LNCaP clone FGC (cell line): ENCODE data around the gene PTGER1.
A peak's percentile ranks its signal among the peaks of the same experiment; 100 is the strongest.
"Not testable (repeated sequence)": the region's sequence is repeated elsewhere in the genome, so short reads cannot be mapped to it uniquely, and the experiment has no call there.

ENCODE experiments used
- DNase-seq: peaks from one replicate; pipeline ENCODE4 v3.0.0-alpha.2; 2011; ENCODE audit warnings: low read depth
- H3K4me3 ChIP-seq: 2 replicates; pipeline ENCODE4 v1.5.1; 2011; ENCODE audit warnings: mild to moderate bottlenecking, low read depth, low read length, control low read depth
- TF ChIP-seq, protein P1 (sequence below): IDR thresholded peaks from 2 replicates; pipeline ENCODE4 v1.5.1; 2012; ENCODE audit warnings: mild to moderate bottlenecking; ENCODE audit not compliant: control insufficient read depth, insufficient read depth; ENCODE audit errors: extremely low read depth

The PTGER1 gene

DNA sequence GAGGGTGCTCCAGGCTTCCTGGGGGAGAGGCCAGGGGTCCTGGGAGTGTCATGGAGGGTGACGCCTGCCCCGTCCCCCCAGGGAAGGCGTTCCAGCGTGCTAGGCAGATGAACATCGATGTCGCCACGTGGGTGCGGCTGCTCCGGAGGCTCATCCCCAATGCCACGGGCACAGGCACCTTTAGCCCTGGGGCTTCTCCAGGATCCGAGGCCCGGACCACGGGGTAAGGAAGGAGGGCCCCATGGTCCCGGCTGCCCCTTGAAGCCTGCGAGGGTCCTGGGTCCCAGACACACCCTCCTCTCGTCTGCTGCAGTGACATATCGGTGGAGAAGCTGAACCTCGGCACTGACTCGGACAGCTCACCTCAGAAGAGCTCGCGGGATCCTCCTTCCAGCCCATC is 11.4 kb downstream of the PTGER1 start:
- DNase-seq = no peak
- H3K4me3 ChIP-seq = no peak overlapping the region
- TF ChIP-seq, protein P1, sequence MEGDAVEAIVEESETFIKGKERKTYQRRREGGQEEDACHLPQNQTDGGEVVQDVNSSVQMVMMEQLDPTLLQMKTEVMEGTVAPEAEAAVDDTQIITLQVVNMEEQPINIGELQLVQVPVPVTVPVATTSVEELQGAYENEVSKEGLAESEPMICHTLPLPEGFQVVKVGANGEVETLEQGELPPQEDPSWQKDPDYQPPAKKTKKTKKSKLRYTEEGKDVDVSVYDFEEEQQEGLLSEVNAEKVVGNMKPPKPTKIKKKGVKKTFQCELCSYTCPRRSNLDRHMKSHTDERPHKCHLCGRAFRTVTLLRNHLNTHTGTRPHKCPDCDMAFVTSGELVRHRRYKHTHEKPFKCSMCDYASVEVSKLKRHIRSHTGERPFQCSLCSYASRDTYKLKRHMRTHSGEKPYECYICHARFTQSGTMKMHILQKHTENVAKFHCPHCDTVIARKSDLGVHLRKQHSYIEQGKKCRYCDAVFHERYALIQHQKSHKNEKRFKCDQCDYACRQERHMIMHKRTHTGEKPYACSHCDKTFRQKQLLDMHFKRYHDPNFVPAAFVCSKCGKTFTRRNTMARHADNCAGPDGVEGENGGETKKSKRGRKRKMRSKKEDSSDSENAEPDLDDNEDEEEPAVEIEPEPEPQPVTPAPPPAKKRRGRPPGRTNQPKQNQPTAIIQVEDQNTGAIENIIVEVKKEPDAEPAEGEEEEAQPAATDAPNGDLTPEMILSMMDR = no peak

DNA sequence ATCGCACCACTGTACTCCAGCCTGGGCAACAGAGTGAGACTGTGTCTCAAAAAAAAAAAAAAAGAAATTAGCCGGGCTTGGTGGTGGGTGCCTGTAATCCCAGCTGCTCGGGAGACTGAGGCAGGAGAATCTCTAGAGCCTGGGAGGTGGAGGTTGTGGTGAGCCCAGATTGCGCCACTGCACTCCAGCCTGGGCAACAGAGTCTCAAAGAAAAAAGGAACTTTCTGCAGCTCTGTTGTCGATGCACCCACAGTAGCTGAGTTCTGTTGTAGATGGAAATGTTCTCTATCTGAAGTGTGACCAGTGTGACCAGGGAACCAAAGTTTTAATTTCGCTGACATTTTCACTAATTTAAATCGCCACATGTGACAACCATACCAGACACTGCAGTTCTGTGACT is 12.8 kb downstream of the PTGER1 start:
- DNase-seq = not testable (repeated sequence)

DNA sequence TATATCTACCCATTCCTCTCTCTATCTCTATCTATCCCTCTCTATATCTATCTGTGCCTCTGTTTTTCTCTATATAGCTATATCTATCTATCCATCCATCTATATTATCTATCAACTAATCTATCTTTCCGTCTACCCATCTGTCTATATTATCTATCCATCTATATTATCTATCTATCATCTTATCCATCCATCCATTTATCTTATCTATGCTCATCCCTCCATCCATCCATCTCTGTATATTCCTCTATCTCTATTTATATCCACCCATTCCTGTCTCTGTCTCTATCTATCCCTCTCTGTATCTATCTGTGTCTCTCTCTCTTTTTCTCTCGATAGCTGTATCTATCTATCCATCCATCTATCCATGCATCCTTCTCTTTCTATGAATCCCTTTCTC is 14.2 kb downstream of the PTGER1 start:
- no peak overlapping the region for H3K4me3 ChIP-seq
- TF ChIP-seq, protein P1 = no peak
- DNase-seq = no peak

More for the DNA sequence above, 12.8 kb downstream of the PTGER1 start:
- H3K4me3 ChIP-seq = not testable (repeated sequence)

DNA sequence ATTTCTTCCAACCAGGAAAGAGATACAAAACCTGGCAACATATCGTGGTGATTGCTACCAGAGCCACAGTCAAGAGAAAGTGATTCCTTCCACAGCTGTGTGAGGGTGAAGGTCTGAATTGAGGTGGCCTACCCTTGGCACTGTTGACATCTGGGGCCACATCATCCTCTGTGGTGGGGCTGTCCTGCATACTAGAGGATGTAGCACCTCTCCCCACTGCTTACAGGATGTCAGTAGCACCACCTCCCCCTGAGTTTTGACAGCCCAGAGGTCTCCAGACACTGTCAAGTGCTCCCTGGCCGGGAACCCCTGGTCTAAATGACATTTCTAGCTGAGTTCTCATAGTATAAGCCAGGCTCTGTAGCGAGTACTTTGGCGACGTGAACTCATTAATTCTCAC is 15.5 kb downstream of the PTGER1 start:
- no peak for DNase-seq
- no peak overlapping the region for H3K4me3 ChIP-seq
- TF ChIP-seq, protein P1 = no peak

DNA sequence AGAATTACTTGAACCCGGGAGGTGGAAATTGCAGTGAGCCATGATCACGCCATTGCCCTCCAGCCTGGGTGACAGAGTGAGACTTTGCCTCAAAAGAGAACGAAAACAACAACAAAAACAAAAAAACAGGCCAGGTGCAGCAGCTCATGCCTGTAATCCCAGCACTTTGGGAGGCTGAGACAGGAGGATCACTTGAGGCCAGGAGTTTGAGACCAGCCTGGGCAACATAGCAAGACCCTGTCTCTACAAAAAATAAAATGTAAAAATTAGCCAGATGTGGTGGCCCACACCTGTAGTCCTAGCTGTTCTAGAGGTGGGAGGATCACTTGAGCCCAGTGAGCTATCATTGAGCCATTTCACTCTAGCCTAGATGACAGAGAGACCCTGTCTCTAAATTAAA is 22.9 kb downstream of the PTGER1 start:
- H3K4me3 ChIP-seq, DNase-seq: not testable (repeated sequence)

DNA sequence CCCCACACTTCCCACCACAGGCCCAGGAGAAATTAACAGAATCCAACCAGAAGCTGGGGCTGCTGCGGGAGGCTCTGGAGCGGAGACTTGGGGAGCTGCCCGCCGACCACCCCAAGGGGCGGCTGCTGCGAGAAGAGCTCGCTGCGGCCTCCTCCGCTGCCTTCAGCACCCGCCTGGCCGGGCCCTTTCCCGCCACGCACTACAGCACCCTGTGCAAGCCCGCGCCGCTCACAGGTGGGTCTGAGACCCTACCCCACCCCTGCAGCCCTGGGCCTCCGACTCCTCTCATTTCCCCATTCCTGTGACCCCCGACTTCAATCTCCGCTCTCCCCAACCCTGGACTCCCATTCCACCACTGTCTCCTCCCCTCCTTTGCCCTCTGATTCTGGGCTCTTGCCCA is 24.3 kb downstream of the PTGER1 start:
- TF ChIP-seq, protein P1 = no peak
- no peak for DNase-seq
- H3K4me3 ChIP-seq = no peak overlapping the region

DNA sequence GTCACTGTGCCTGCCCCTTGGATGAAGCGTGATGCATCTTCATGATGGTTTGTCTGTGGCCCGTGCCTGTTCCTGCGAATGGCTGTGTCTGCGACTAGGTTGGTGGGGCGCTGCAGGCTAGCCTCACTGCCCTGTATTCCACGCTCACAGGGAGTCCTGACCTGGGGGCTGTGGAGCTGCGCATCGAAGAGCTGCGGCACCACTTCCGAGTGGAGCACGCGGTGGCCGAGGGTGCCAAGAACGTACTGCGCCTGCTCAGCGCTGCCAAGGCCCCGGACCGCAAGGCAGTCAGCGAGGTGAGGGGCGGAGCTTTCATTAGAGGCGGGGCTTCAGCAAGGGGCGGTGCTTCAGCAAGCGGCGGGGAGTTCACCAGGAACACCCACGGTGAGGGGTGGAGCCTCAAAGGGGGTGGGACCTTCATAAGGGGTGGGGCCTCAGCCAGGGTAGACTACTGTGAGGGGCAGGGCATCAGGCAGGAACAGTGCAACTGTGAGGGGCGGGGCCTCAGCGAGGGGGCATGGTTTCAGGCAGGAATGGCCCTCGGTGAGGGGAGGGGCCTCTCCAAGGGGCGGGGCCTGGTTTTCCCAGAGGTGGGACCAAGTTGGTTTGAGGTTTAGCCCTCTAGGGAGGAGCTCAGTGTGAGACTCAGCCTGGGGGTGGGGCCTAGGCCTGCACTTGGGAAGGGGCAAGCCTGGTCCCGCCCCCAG is 24.8 kb downstream of the PTGER1 start:
- TF ChIP-seq, protein P1 = no peak
- peak; percentile 22 for DNase-seq
- no peak overlapping the region for H3K4me3 ChIP-seq

DNA sequence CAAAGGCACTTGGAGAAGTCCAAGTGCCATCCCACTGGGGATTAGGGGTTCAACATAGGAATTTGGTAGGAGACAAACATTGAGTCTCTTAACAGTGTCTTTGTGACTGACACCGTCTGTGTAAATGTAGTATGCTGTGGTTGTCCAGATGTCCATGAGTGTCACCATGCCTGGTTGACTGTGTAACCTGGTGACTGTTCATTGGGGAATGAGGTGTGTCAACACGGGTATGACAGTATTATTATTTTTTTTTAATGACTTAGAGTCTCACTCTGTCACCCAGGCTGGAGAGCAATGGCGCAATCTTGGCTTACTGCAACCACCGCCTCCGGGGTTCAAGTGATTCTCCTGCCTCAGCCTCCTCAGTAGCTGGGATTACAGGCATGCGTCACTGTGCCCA is 25.8 kb downstream of the PTGER1 start:
- no peak for DNase-seq
- TF ChIP-seq, protein P1 = no peak

More for the DNA sequence above, 25.8 kb downstream of the PTGER1 start:
- H3K4me3 ChIP-seq = no peak overlapping the region
